ENCODE results near the gene SLC7A1. TPM values are rescaled to one million over a fixed set of nuclear protein-coding genes. Genes with fewer than 3 reads are reported as not detected.

SLC7A1 gene
- total and polyA plus RNA-seq, 2 of the 4 experiments (the other 2 are of a cell fraction), result 9.7 to 22.3 TPM

- TF ChIP-seq CHD1 (IDR thresholded peaks at IDR 0.05; ENCODE audit: low read depth, low read length) (no peak), USF2 (IDR thresholded peaks at IDR 0.05; ENCODE audit: low read depth, low read length) (no peak), MAZ (IDR thresholded peaks at IDR 0.05; ENCODE audit: borderline replicate concordance, low read depth, low read length) (no peak), RAD21 (IDR thresholded peaks at IDR 0.05; ENCODE audit: low read length) (no peak), ELK1 (IDR thresholded peaks at IDR 0.05; ENCODE audit: borderline replicate concordance, low read depth, low read length) (no peak), FOS (IDR thresholded peaks at IDR 0.05; ENCODE audit: low read depth, low read length) (no peak), MXI1 (IDR thresholded peaks at IDR 0.05; ENCODE audit: borderline replicate concordance, low read depth, low read length) (no peak), CEBPB (IDR thresholded peaks at IDR 0.05; ENCODE audit: low read depth, low read length) (no peak)
Measured at GRCh38 chr13:29532821-29533220, 62.7 kb downstream of the SLC7A1 start.

More at GRCh38 chr13:29532821-29533220, 62.7 kb downstream of the SLC7A1 start:
- Histone ChIP-seq H3K9ac (ENCODE audit: low read depth, low read length) (no peak overlapping the region), H2BK120ac (ENCODE audit: low read depth, low read length) (no peak overlapping the region), H3K14ac (replicated peaks; ENCODE audit: low read depth, low read length) (no peak overlapping the region), H3K4me1 (ENCODE audit: control insufficient read depth, insufficient read depth, low read length) (no peaks in the 10 kb centered on the region), H3K27ac (ENCODE audit: insufficient read depth, low read length) (no peak overlapping the region), H3K4me3 (ENCODE audit: insufficient read depth, low read depth, low read length) (no peak overlapping the region), H3K27me3 (ENCODE audit: control insufficient read depth, insufficient read depth, low read length) (no peaks in the 10 kb centered on the region), H2BK15ac (ENCODE audit: low read depth, low read length) (no peak overlapping the region), H3K56ac (ENCODE audit: extremely low read depth, insufficient read depth, low read length) (no peak overlapping the region), H3K79me1 (ENCODE audit: low read depth in 1 of 2, low read length in 2 of 2) (peaks cover 31 to 65% of the 10 kb centered on the region in 2 experiments), H4K20me1 (ENCODE audit: insufficient read depth, low read length) (peaks cover 15% of the 10 kb centered on the region; the same call in 1 of the 2 replicates), H4K8ac (ENCODE audit: low read depth in 2 of 2, low read length in 2 of 2) (no peak overlapping the region), H3K4me2 (ENCODE audit: low read depth, low read length) (no peak overlapping the region), H2AK5ac (ENCODE audit: low read depth, low read length) (no peak overlapping the region), H3K18ac (ENCODE audit: low read depth, low read length) (no peak overlapping the region), H3K23ac (ENCODE audit: low read depth, low read length) (no peak overlapping the region), H3K36me3 (ENCODE audit: control insufficient read depth, insufficient read depth, low read length) (peaks cover 42% of the 10 kb centered on the region), H3K9me3 (ENCODE audit: control insufficient read depth, insufficient read depth, low read length) (no peaks in the 10 kb centered on the region), H4K91ac (ENCODE audit: insufficient read depth, low read depth, low read length) (no peak overlapping the region), H3K9me1 (ENCODE audit: insufficient read depth, low read length) (peaks cover 5% of the 10 kb centered on the region; the same call in 1 of the 2 replicates), H2AFZ (replicated peaks; ENCODE audit: low read length, poor library complexity) (no peak overlapping the region), H2BK5ac (ENCODE audit: low read depth, low read length, poor library complexity, severe bottlenecking) (no peak overlapping the region), H2AK9ac (replicated peaks; ENCODE audit: low read depth, low read length, poor library complexity) (no peak overlapping the region), H2BK20ac (ENCODE audit: low read depth, low read length) (no peak overlapping the region), H3K4ac (ENCODE audit: low read depth, low read length) (no peak overlapping the region), H4K5ac (ENCODE audit: low read depth, low read length) (no peak overlapping the region)
- POLR2A ChIA-PET (ENCODE audit: unreplicated experiment), result no interaction called here
- dilution Hi-C loops (cut with HindIII; ENCODE audit: low sequenced_read_pairs, unreplicated experiment) (no loop called here), in situ Hi-C loops (cut with MboI; ENCODE audit: low sequenced_read_pairs) (no loop called here), intact Hi-C loops (cut with micrococcal nuclease) (no loop called here)
- 94% methylated on average over 7 of the region's 17 CpGs; no CpG with 5 or more reads in 1 of the 2 experiments for WGBS, 2 experiments (ENCODE audit: extremely low coverage in 2 of 2, insufficient read length in 1 of 2)
- ATAC-seq (ENCODE audit: low read depth) (no peak), DNase-seq (no peak)
- CTCF ChIA-PET, result no interaction called here
- no TSS peak for BruUV-seq (replicated peaks)
